Activated CD4-positive, alpha-beta T cell treated with anti-CD3 and anti-CD28 coated beads, Interleukin-10, Interleukin-2, amounts not matched to agents 100 ng/mL and 50 ng/mL, durations not matched to agents 16 hours and 8 hours (primary cell): ENCODE data around the gene KCNQ1.

Experiments
- DNase-seq: peaks from one replicate; pipeline ENCODE4 v3.0.0-alpha.2; 2020

Gene KCNQ1

GRCh38 chr11:2728663-2729332 lies 284.0 kb downstream of the KCNQ1 start:
- no peak for DNase-seq

DNA sequence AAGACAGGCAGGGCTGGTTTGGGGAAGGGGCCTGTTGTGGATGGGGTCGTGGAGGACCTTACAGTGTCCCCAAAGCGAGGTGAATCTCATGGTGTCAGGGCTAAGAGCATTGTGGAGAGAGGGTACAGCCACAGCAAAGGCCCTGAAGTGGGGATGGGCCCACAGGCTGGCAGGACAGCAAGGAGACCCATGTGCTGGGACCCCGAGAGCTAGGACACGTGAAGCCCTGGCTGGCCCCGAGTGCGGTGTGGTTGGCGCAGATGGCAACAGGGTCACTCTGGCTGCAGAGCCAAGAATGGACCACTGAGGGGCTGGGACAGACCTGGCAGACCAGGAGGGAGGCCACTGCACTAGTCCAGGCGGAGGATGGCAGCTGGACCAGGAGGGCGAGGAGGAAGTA lies 285.0 kb downstream of the KCNQ1 start:
- DNase-seq, result no peak

GRCh38 chr11:2730272-2731129 lies 285.7 kb downstream of the KCNQ1 start:
- DNase-seq, result no peak

DNA sequence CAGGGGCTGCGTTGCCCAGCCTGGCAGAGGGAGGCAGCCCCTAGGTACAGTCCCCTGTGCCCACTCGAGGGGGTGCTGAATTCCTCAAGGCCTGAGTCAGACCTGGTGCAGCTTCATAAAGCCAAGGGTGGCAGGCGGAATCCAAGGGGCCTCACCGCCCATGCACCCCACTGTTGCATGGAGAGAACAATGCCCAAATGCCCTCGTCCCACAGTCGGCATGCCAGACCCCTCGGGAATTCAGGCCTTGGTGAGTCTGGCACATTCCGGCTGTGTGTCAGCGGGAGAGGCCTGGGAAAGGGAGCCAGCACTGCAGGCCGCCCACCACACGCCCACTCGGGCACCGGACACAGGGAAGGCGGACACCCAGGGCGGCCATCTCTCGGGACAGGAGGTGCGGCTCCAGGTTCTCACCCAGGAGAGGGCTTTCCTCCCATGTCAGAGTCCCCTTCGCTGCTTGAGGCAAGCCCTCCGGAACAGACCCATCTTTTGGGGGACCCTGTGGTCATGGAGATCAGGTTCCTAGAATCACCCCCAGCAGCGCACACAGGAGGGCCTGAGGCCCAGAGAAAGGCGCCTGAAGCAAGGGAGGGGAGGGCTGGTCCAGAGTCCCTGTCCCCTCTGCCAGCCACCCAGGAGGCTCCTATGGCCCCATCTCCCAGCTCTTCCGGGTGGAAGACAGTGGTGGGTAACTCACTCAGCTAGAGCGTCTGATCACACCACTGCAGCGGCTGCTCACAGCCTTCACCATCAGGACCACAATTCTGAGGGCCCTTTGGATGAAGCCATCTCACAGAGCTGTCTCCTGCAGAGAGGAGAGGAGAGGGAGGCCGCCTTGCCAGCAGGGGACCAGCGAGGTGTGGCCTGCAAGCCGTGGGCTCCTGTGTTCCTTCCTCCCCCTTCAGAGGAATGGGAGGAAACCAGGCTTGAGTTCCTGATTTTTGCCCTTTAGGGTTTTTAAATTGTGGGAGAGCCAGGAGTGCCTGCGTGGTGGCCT lies 286.6 kb downstream of the KCNQ1 start:
- no peak for DNase-seq

DNA sequence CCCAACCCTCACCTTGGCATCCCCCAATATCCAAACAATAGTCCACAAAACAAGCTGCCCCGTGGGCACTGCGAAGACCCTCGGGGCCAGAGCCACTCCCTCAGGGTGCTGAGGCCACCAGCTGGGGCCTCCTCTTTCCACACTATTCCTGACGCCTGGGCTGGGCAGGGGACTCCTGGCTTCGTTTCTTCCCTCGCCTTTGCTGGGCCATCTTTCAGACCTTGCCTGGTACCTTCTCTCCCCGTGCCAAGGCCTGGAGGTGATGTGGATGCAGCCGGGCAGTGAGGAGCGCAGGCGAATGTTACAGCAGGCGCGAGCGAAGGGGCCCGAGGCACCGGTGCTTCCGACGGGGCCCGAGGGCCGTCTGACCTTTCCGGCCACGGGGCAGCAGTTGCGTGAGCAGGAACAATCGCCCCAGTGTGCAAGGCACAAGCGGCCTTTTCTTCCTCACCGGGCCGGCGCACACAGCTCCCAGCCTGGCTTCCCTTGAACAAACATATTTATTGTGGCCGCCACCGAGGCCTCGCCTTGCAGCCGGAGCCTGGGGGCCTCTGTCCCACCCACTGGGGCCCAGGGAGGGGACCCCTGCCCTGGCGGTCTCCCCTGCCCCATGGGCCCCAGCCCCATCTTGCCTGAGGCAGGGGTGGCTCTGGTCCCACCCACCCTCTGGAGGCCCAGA lies 287.6 kb downstream of the KCNQ1 start:
- DNase-seq, result no peak

DNA sequence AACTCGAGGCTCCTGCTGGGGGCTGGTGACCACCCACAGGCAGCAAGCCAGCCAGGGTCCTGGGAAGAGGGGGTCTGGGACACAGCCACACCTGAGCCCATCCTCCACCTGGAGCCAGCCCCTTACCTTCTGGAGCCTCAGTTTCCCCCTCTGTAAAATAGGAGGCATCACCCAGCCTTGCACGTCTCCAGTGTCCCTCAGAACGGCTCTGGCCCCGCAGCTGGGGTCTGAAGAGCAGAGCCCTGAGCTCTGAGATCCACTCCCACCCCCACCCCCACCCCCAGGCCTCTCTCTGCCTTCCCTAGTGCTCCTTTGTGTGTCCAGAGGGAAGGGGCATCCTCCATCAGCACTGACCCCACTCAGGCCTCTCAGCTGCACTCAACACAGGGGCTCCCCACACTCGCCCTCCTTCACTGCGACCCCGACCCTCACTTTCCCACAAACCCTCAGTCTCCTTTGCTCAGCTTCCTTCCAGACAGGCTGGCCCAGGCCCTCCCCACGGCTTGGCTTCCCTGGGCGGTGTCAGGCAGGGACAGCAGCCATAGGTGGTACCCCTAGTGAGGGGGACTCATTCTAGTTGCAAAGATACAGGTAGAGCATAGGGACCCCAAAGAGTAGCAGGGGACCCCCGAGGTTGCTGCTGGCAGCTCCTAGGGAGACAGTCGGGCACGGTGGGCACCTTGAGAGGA lies 288.3 kb downstream of the KCNQ1 start:
- DNase-seq, result no peak

DNA sequence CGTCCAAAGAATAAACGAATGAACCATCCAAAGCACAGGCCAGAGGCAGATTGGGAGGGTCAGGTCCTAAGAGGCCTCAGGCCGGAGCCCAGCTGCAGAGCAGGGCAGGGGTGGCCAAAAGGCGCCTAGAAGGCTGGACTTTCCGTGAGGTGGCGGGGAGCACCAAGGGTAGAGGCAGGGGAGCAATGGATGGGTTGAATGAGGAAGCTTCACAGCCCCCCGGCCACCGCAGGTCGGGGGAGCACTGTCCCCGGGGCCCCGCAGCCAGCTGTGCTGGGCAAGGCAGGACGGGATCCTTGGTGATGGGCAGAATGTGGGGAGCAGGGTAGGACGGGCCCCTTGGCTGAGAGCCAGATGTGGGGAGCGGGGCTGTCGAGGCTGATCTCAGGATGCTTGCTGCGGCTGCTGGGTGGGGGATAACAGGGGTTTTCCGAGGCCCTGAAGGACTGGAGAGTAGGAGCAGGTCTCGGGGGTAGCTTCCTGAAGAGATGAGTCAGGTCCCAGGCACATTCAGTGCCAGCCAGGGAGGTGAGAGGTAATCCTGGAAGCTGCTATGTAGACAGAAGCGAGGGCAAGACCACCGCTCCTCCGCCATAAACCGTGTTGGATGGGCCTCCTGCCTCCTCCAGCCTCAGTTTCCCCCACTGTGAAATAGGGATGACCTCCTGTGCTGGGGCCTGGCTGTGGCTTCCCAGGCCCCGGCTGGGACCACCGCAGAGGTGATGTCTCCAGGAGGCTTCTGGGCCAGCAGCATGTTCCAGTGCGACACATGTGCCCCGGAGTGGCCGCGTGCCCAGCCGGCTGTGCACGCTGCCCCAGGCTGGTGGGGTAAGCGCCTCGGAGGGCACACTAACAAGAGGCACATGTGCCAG lies 289.6 kb downstream of the KCNQ1 start:
- DNase-seq, result no peak

DNA sequence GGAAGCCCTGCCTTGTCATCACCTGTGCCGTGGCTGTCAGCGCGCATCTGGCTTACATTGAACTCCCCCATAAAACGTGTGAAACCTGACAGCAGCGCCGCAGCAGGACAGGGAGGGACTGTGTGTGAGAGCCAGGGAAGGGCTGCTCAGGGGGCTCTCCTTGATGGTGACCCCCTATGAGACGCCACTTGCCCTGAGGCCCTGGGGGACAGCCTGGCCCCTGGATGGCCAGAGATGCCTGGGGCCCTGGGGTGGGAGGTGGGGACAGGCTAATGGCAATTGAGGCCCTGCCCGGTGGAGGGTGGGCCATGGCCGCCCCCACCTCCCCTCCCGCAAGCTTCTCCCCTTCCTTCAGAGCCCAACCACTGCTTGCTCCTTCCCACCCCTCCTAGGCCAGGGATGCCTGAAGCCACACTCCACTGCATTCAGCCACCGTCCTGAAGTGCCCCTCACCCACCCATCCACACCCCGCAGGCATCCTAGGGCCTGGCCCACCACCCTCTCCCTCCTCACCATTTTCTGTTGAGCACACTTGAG lies 290.3 kb downstream of the KCNQ1 start:
- no peak for DNase-seq

DNA sequence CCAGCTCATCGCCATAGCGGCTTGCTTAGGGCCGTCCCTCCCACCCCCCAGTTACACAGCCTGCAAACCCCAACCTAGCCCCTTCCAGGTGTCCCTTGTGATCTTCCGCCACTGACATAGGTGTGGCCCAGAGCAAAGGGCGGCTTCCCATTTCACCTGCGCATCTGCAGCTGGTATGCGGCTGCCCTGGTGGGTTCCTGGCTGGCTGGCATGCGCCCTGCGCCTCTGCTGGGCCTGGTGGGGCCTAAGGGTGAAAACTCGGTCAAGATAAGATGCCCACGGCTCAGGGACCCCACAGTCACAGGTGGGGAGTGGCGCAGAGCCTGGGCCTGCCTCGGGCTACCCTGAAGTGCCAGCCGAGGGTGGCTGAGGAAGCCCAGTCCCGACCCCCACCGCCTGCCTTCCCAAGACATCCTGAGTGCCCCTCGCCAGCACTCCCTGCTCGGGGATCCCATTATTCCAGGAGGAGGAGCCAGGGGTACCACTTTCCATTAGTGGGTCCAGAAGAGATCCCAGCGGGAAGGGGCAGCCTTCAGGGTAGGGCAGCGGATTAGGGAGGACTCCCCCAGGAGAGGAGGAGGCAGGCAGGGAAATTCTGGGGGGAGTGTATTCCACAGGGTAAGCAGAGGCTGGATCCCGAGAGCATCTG lies 291.9 kb downstream of the KCNQ1 start:
- DNase-seq, result no peak

GRCh38 chr11:2737226-2737590 lies 292.4 kb downstream of the KCNQ1 start:
- no peak for DNase-seq

DNA sequence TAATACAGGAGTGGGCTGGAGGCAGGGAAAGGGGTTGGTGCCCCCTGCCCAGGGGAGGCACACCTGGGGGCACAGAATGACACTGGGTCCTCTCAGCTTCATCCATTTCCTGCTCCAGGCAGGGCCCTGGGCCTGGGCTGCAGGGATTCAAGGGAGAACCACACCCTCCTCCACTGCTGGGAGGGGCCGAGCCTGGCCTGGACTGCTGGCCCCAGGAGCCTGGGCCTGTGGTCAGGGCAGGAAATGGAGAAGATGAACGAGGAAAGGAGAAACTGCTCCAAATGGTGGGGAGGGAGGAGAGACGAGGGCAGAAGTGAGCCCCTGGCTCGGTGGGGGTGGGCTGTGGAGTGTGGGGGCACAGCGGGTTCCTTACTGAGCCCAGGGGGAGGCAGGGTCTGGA lies 293.1 kb downstream of the KCNQ1 start:
- no peak for DNase-seq

DNA sequence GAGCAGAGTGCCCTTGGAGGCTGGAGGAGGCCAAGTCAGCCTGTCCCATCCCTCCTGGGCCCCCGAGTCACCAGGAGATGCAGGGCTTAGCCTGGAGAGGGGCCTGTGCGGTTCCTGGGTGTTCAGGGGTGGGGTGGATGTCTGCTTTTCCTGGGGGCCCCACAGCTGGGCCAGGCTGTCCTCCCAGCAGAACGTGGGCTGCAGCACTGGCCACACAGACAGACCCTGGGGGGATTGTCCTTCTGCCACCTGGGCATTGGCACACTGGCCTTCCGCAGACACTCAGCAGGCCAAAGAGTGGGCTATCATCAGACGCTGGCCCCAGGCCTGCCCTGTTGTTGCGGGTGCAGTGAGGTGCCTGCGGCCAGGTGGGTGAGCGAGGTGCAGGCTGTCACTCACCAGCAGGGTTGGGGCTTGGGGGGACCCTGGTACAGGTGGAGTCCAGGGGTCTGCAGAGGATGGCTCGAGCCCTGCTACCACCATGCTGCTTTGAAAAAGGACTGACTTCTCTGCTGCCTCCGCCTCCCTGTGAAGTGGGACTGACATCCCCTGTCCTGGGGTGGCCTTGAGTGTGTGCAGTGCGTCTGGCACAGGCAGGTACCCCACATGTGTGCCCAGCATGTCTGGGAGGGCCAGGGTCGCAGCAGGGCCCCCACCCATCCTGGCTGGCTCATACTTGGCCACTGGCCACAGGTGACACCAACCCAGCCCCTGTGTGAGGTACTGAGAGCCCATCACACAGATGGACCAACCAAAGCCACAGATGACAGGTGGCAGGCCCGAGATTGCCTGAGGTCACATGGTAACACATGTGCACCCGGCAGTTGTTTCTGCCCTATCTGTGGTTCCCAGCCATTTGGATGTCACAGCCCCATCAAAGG lies 294.0 kb downstream of the KCNQ1 start:
- DNase-seq, result no peak

DNA sequence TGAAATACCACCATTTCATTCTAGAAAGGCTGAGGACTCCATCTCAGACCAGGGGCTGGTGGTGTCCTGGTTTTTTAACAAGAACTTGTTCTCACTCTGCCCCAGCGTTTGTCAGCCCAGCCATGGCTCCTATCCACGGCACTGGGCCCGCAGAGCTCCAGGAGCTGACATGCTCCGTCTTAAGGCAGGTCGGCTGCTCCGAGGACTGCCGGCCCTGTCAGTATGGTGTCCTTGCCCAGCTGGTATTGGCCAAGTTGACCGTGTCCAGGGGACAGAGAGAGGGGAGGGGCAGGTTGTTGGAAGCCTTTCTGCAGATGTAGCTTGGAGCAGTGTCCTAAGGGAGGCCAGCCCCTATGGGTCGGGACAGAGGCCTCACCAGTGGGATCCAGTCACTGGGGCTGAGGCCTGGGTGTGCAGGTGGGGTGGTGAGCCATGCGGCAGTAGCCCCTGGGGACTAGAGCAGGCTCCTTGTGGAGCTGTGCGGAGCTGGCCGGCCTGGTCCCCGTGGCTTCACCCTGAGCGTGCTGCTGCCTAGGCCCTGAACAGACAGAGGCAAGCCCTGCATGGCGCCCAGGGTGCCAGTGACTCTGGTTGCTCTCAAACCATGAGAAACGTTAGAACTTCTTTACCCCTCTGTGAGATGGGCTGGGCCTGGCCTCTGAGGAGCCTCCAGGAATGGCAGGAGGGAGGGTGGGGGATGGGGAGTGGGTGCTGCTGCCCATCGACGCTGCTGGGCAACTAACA lies 294.9 kb downstream of the KCNQ1 start:
- DNase-seq, result no peak

- no peak for DNase-seq
Observed at GRCh38 chr11:2740275-2740940, 295.6 kb downstream of the KCNQ1 start.

DNA sequence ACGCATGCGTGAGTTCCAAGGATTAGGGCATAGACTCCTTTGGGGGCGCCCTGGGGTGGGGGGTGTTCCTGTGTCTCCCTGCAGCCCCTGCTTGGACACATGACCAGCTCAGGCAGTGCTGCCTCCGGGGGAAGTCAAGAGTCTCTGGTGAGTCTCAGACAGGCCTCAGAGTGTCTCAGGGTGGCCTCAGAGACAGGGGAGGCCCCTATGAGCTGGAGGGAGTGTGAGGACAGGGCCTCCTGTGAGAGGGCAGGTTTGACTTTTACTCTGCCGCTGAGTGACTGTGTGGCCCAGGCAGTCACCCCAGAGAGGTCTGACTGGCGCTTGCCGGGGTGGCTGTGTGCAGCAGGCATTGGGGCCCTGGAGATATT lies 296.2 kb downstream of the KCNQ1 start:
- no peak for DNase-seq

DNA sequence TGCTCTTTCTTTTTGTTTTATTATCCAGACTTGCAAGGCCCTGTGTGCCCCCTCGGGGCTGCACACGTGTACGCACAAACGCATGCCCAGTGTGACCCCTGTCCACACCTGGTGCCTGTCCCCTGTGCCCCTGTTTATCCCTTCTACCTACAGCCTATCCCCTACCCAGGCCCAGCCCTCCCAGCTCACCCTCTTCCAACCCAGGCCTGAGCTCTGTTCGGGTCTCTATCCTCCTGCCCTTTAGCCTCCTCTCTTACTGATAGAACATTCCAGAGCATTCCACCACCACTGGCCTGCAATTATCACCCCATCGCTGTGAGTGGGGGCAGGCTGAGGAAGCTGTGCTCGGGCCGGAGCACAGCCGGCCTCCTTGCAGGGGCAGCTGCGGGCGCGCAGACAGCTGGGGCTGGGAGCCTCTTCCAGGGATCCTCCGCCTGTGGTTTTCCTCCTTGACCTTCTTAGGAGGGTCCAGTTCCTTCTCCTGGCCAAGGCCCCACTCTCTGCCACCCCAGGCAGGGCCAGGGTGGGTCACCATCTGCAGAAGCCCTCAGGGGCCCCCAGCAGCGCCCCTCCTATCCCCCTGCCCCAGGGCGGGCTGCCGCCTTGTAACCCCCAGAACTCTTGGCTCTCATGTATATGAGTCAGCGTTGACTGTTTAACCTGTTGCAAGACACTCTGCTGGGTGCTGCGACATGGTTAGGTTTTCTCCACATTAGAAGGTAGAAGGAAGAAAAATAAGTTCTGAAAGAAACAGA lies 296.7 kb downstream of the KCNQ1 start:
- DNase-seq, result no peak

- no peak for DNase-seq
Observed at GRCh38 chr11:2742201-2742600, 297.4 kb downstream of the KCNQ1 start.
